ENCODE measurements around the gene LRRC45. TPM values are rescaled to one million over a fixed set of nuclear protein-coding genes. Genes with fewer than 3 reads are reported as not detected.

The LRRC45 gene
- total and polyA plus RNA-seq, 8 donors, result 8.3 to 171 (median 21.0) TPM

DNA sequence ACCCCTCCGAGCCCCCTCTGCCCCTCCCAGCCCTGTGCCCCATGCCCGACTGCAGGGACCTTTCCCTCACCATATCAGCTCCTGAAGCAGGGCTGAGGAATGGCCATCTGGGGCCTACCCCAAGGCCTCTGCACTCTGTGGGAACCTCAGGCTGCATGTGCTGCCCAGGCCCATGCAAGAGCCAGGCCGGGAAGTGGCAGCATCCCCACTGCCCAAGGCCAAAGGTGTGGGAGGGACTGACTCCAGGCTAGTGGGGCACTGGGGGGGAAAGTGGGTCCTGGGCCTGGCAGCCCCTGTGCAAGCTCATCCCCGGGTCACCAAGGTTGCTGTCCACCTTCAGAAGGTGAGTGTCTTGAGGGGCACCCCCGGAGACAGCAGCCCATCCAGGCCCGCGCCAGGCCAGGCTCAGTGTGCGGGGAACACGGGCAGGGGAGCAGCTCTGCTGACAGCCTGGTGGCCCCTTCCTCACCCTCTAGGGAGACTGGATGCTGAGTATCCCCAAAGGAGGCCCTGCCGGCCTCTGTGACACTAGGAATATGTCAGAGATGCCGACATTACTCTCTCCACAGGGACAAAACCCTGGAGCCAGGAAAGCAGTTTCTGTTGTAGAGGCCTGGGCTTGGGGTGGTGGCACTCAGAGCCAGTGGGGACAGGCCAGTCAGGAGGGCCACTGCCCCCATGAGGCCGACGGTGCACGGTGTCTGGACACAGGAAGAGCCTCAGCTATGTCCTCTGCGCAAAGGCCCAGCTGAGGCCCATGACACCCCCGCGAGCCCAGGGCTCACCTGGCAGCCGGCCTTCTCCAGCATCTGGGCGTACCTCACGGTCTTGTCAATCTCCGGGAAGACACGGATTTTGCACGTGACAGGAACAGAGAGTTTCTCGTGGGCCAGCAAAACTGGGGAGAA lies 39.2 kb downstream of the LRRC45 start:
- no peaks in the 10 kb centered on the region for H3K27me3 ChIP-seq
- WGBS, 5 donors, result 79 to 93% (median 86%) methylated on average over 6 to 24 of the region's 24 CpGs
- intact Hi-C loops (cut with DNase I; ENCODE audit: low total_unique reads), result no loop called here
- no peak overlapping the region for H3K4me3 ChIP-seq
- peaks cover 25 to 36% (median 34%) of the 10 kb centered on the region in 4 donors for H3K4me1 ChIP-seq
- no peak for DNase-seq
- H3K27ac ChIP-seq, result no peak overlapping the region
- H3K36me3 ChIP-seq, result peaks cover 52 to 71% (median 69%) of the 10 kb centered on the region in 4 donors
- H3K9me3 ChIP-seq, result no peaks in the 10 kb centered on the region
- TF ChIP-seq EP300 (IDR thresholded peaks at IDR 0.05), result no peak
- no peak for TF ChIP-seq POLR2AphosphoS5 (IDR thresholded peaks at IDR 0.05)
- TF ChIP-seq, protein P1, sequence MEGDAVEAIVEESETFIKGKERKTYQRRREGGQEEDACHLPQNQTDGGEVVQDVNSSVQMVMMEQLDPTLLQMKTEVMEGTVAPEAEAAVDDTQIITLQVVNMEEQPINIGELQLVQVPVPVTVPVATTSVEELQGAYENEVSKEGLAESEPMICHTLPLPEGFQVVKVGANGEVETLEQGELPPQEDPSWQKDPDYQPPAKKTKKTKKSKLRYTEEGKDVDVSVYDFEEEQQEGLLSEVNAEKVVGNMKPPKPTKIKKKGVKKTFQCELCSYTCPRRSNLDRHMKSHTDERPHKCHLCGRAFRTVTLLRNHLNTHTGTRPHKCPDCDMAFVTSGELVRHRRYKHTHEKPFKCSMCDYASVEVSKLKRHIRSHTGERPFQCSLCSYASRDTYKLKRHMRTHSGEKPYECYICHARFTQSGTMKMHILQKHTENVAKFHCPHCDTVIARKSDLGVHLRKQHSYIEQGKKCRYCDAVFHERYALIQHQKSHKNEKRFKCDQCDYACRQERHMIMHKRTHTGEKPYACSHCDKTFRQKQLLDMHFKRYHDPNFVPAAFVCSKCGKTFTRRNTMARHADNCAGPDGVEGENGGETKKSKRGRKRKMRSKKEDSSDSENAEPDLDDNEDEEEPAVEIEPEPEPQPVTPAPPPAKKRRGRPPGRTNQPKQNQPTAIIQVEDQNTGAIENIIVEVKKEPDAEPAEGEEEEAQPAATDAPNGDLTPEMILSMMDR (IDR thresholded peaks at IDR 0.05), result no peak
- TF ChIP-seq POLR2A (IDR thresholded peaks at IDR 0.05), result no peak

DNA sequence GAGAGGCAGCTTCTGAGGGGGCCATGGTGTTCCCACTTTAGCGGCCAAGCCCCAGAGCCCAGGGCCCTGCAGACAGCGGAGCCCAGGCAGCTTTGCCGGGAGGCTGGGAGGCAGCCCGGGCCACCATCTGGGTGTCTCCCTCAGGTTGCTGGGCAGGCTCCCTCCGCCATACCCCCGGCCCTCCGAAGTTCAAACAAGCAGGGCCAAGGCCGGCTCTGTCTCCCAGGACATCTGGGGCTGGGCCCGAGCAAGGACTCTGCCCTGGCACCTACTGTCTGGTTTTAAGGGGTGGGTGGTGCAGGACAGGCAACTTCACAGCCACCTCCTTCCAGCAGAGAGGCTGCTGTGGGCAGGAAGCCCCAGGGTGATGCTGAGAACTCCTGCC lies 39.9 kb downstream of the LRRC45 start:
- DNase-seq, result no peak
- 90 to 100% (median 93%) methylated on average over 2 to 9 of the region's 9 CpGs for WGBS, 5 donors
- H3K9me3 ChIP-seq, result no peaks in the 10 kb centered on the region
- intact Hi-C loops (cut with DNase I; ENCODE audit: low total_unique reads), result no loop called here
- no peak overlapping the region for H3K27ac ChIP-seq
- peaks cover 45 to 64% (median 63%) of the 10 kb centered on the region in 4 donors for H3K36me3 ChIP-seq
- H3K4me3 ChIP-seq, result no peak overlapping the region
- no peaks in the 10 kb centered on the region for H3K27me3 ChIP-seq
- H3K4me1 ChIP-seq, result peaks cover 25 to 36% (median 34%) of the 10 kb centered on the region in 4 donors
- no peak for TF ChIP-seq POLR2AphosphoS5 (IDR thresholded peaks at IDR 0.05)
- TF ChIP-seq, protein P1 (IDR thresholded peaks at IDR 0.05), result no peak
- no peak for TF ChIP-seq POLR2A (IDR thresholded peaks at IDR 0.05)
- TF ChIP-seq EP300 (IDR thresholded peaks at IDR 0.05), result no peak

DNA sequence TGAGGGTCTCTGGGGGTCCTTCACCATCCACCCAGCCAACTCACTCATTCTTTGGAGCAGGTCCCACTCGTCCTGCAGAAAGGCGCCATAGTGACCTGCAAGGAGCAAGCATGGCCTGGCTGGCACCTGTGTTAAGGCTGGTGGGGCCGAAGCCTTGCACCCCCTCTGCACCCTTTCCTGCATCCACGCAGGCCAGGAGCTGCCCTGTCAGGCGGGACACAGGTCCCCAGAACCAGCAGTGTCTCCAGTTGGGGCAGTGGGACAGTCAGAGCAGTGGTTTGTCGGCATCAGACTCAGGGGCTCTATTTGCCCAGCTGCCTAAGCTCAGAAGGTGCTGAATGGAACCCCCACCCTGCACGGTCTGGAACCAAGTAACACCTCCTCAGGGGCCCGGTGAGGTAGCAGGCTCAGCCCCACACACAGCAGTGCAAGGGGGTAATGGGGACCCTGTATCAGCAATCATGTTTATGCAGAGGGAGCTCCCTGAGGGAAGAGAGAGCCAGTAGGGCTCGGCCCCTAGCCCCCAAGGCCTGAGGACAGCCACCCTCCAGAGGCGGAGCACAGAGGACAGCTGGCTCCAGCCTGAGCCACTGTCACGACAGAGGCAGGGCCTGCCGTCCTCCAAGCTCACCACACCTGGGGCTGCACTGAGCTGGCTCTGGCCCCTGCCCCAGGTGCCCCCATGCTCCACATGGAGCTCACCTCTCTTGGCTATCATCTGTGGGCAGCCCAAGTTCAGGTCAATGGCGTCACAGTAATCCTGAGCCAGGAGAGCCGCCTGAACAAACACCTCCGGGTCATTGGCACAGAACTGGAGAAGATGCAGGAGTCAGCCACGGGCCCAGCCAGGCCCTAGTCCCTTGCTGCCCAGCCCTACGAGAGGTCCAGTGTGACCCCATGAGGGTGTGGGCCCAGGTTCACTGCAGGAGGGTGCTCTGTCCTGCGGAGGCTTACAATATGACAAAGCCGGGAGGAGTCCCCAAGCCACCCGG lies 40.6 kb downstream of the LRRC45 start:
- H3K27ac ChIP-seq, result peak overlapping the region in 3 of 5 donors; percentile 87 to 89 (median 89)

More for the DNA sequence above, 40.6 kb downstream of the LRRC45 start:
- no peak for DNase-seq
- intact Hi-C loops (cut with DNase I; ENCODE audit: low total_unique reads), result no loop called here
- WGBS, 5 donors, result 49 to 81% (median 66%) methylated on average over 3 to 20 of the region's 20 CpGs
- Histone ChIP-seq H3K4me1 (peaks cover 25 to 36% (median 34%) of the 10 kb centered on the region in 4 donors), H3K36me3 (peaks cover 40 to 57% (median 55%) of the 10 kb centered on the region in 4 donors), H3K27me3 (no peaks in the 10 kb centered on the region), H3K9me3 (no peaks in the 10 kb centered on the region), H3K4me3 (peak overlapping the region in 3 of 4 donors; percentile 79 to 98 (median 98))
- TF ChIP-seq, protein P1 (IDR thresholded peaks at IDR 0.05), result no peak
- TF ChIP-seq POLR2AphosphoS5 (IDR thresholded peaks at IDR 0.05) (no peak), EP300 (IDR thresholded peaks at IDR 0.05) (no peak), POLR2A (IDR thresholded peaks at IDR 0.05) (no peak)

All from stomach (tissue), 9 donors.